Cortex of kidney (tissue), 1 donor: Measurements from ENCODE around the gene HSD17B8.

ENCODE experiments used
- DNase-seq: peaks from one replicate; lab custom pipeline; 2025; lab: John Stamatoyannopoulos, UW

HSD17B8 gene

DNA sequence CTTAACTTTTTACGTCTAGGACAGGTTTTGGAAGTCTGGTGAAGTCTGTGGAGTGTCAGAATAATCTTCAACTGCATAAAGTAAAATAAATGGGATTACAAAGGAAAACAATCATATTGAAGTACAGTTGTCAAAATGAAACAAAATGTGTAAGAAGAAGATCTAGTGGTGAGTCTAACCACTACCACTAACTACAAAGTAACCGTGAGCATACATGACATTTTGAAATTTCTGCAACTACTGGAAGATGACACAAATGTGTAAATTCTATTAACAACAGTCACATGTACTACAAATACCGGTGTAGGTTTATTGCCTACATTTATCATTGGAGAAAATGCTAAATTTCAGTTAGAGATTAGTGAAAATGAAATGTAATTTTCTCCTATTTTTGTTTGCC, 37.5 kb downstream of the HSD17B8 start:
- DNase-seq, result no peak

- no peak for DNase-seq
Measured at GRCh38 chr6:33243476-33243875, 39.0 kb downstream of the HSD17B8 start.

DNA sequence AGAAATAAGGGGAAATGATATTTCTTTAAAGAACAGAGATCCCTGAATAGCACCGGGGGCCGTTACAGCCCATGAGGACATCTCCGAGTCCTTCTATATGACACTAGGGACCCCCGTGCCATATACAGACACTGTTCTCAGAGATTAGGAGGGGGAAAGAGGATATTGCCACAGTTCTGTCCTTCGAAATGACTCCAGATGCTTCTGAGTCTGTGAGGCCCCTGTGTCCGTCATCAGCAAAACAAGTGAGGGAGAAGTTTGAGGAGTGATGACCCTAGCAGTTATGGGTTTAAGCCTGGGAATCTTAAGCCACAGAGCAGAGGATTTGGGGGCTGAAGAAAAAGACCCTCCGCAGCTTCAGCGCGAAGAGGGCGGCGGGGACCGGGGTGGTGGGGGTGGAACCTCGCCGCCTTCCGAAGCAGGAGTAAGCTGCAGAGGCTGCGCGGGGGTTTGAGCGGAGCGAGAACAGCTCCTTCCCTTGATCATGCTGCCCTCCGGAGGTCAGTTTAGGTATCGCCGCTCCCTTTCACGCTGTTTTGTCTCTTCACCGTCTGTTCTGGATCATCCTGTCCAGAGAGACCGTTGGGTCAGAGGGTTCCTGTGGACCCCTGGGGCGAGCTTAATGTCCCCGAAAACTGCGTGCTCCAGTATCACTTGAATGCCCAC, 43.7 kb downstream of the HSD17B8 start:
- peak; percentile 16 for DNase-seq

- DNase-seq, result no peak
Measured at GRCh38 chr6:33248643-33248931, 44.1 kb downstream of the HSD17B8 start.

DNA sequence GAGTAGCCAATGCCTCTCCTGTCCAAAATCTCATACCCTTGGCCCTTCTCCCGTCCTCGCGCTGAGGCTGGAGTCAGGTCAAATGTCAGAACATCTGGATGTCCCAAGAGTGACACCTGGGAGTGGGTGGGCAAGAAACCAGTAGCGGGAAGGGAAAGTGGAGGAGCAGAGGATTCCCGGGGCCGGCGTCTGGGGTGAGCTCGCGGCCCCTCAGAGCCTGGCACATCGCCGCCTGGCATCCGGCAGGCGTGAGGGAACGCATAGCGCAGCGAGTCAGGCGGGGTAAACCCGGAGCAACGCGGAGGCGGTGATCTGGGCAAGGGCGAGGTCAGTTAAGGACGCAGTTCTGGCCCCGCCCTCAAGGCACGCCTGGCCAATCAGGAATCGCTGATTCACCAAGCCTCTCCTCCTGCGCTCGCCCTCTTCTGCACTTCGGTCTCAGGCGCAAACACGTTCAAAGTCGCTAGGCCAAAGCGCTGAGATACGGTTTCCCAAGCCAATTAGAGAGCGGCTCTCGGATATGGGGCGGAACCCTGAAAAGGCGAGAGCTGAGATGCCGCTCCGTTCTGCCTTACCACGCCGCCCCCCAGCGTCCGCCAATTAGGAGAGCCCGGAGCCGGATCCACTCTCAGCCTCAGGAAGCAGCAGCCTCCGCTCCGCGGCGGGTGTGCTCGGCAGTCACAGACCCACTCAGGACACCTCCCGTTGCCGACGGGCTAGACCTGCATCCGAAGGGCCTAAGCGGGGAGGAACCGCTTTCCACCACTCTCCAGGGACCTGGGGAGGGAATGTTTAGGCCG, 44.7 kb downstream of the HSD17B8 start:
- DNase-seq, result peak; percentile 70

GRCh38 chr6:33249732-33250630, 45.5 kb downstream of the HSD17B8 start:
- no peak for DNase-seq

DNA sequence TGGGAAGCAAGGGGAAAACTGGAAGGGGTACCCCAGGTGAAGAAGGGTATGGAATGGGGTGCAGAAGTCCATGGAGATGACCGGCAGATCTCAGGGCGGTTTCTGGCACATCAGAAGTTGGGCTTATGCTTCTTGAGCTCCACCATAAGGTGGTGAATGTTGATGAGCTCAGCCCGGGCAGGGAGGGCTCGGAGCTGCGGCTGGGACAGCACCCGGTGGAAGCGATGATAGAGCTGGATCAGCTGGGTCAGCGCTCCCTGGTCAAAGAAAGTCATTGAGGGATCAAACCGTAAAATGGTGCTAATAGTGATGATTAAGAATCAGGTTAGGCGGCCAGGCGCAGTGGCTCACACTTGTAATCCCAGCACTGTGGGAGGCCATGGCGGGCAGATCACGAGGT, 46.3 kb downstream of the HSD17B8 start:
- DNase-seq, result no peak

DNA sequence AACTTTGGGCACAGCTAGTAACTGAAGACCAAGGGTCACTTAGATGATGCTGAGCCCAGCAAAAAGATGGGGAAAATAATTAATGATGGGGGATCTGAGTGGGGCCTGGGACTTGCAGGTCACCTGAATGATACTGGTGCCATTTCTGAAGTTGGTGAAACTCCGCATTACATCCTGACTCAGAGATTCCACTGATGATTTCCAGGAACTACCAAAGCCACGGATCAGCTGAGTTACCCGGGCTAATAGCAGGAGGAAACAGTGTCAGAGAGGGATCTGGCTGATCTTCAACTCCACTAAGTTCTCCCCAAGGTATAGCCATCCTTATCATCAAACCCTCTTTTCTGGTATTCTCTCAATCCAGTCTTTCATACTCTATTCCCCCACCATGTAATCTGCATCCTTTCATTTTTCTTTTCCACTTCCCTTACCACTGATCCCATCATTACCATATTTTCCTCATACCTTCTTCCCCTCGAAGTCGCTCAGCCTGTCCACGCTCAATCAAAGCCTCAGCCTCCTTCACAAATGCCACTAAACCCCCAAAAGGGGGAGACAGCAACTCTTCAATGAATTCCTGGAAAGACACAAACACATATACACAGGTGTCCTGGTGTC, 47.0 kb downstream of the HSD17B8 start:
- no peak for DNase-seq

- no peak for DNase-seq
Measured at GRCh38 chr6:33252759-33253158, 48.3 kb downstream of the HSD17B8 start.

DNA sequence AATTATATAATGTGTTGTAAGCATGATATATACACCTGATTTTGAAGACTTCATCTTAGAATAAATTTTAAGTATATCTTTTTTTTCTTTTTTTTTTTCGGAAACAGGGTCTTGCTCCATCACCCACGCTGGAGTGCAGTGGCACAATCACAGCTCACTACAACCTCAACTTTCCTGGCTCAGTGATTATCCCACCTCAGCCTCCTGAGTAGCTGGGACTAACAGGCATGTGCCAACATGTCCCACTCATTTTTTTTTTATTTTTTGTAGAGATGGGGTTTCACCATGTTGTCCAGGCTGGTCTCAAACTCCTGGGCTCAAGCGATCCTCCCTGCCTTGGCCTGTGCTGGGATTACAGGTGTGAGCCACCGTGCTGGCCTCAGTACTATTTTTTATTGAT, 50.1 kb downstream of the HSD17B8 start:
- no peak for DNase-seq
